ENCODE data around the gene PLSCR1.

The PLSCR1 gene, protein sequence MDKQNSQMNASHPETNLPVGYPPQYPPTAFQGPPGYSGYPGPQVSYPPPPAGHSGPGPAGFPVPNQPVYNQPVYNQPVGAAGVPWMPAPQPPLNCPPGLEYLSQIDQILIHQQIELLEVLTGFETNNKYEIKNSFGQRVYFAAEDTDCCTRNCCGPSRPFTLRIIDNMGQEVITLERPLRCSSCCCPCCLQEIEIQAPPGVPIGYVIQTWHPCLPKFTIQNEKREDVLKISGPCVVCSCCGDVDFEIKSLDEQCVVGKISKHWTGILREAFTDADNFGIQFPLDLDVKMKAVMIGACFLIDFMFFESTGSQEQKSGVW

GRCh38 chr3:146544002-146544928 is at the start of gene PLSCR1:
Gene PLSCR1, minus strand, starts transcription at chr3:146544607. Its CDS starts 8,055 bp downstream, at chr3:146536552.
- peak; percentile 87 for FAIRE-seq
- peak; percentile 44 for DNase-seq (ENCODE audit: insufficient read length, low spot score)

- DNase-seq (ENCODE audit: insufficient read length, low spot score) (no peak), FAIRE-seq (no peak)
Measured at GRCh38 chr3:146593776-146594175, 49.4 kb upstream of the PLSCR1 start.

GRCh38 chr3:146590521-146590920 is 46.1 kb upstream of the PLSCR1 start:
- no peak for DNase-seq (ENCODE audit: insufficient read length, low spot score)
- no peak for FAIRE-seq

- DNase-seq (ENCODE audit: insufficient read length, low spot score), result no peak
- FAIRE-seq, result no peak
Measured at GRCh38 chr3:146589899-146590508, 45.6 kb upstream of the PLSCR1 start.

DNA sequence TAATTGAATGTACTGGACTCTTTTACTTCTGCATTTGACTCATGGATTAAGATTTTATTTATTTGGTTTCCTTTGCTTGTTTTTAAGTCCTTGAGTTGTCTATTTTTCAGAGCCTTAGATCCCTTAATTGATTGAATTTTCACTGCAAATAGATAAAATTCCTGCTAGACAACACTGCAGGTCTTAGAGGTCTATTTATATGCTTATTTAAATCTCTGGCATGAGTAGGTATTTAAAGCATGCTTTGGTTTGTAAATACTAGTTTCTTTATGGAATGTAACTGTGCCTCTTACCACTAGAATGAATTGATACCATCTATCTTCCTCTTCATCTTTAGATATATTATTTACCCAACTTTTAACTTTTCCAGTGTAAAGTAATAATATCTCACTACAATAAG is 40.7 kb upstream of the PLSCR1 start:
- no peak for FAIRE-seq

GRCh38 chr3:146581951-146582467 is 37.6 kb upstream of the PLSCR1 start:
- FAIRE-seq (no peak), DNase-seq (ENCODE audit: insufficient read length, low spot score) (no peak)

More for the DNA sequence above, 40.7 kb upstream of the PLSCR1 start:
- DNase-seq (ENCODE audit: insufficient read length, low spot score), result no peak

DNA sequence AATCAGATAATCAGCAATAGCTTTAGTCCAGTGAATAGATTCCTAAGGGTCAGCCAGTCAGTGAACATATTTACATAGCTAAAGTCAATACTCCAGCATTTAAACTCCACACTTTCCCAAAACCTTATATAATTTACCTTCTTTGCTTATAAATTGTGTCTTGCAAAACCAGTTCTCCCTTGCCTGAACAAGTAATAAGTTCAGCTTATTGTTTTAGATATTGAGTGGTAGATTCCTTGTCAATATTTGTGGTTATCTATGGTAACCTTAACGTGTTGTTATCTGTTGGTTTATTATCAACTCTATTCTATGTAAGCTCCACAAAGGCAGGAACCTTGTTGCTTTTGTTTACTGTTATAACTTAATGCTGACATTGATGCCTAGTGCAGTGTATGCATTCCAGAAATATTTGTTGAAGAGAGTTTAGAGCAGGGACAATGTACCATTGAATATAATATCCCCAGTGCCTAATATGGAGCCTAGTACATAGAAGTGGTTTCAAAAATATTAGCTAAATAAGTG is 36.7 kb upstream of the PLSCR1 start:
- no peak for DNase-seq (ENCODE audit: insufficient read length, low spot score)
- FAIRE-seq, result no peak

GRCh38 chr3:146577662-146578061 is 33.3 kb upstream of the PLSCR1 start:
- no peak for DNase-seq (ENCODE audit: insufficient read length, low spot score)
- no peak for FAIRE-seq

DNA sequence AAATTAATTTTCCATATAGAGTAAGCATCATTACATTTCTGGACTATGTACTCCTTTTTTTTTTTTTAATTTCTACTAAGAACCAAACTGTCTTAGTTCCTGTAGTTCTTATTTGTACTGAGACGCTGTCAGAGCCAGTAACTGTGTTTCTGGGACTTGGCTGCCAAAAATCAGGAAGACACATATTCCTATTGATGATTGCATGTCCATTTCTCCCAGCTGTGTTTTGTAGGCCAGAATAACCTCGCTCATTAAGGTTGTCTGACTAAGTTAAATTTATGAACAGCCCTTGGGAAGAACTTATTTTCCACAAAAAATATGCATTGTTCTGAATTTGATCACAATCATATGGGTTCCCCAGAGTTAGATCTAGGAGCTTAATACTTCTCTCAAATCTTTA is 31.2 kb upstream of the PLSCR1 start:
- FAIRE-seq, result no peak

GRCh38 chr3:146574173-146574572 is 29.8 kb upstream of the PLSCR1 start:
- FAIRE-seq (no peak), DNase-seq (ENCODE audit: insufficient read length, low spot score) (no peak)

More for the DNA sequence above, 31.2 kb upstream of the PLSCR1 start:
- no peak for DNase-seq (ENCODE audit: insufficient read length, low spot score)

DNA sequence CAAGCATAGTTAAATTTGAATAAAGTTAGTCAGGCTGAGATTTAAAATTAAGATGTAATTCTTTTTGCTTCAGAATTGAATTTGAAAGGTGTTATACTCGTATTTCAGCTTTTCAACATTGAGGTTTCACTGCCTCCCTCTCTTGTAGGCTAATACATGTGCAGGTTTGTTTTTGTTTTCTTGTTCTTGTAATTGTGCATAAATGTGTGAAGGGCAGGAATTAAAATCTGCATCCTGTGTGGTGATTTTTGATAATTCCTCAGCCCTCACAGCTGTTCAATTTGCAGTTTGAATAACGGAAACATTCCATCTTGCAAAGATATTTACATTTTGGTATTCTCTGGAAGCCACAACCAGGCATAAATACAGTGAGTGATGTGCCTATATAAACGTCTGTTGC is 24.9 kb upstream of the PLSCR1 start:
- FAIRE-seq (no peak), DNase-seq (ENCODE audit: insufficient read length, low spot score) (no peak)

DNA sequence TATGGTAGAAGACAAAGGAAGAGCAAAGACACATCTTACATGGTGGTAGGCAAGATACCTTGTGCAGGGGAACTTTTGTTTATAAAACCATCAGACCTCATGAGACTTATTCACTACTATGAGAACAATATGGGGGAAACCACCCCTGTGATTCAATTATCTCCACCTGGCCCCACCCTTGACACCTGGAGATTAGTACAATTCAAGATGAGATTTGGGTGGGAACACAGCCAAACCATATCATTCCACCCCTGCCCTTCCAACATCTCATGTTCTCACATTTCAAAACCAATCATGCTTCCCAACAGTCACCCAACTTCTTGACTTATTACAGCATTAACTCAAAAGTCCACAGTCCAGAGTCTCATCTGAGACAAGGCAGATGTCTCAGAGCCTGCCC is 21.7 kb upstream of the PLSCR1 start:
- FAIRE-seq (no peak), DNase-seq (ENCODE audit: insufficient read length, low spot score) (no peak)

- FAIRE-seq (no peak), DNase-seq (ENCODE audit: insufficient read length, low spot score) (no peak)
Measured at GRCh38 chr3:146561879-146562278, 17.5 kb upstream of the PLSCR1 start.

DNA sequence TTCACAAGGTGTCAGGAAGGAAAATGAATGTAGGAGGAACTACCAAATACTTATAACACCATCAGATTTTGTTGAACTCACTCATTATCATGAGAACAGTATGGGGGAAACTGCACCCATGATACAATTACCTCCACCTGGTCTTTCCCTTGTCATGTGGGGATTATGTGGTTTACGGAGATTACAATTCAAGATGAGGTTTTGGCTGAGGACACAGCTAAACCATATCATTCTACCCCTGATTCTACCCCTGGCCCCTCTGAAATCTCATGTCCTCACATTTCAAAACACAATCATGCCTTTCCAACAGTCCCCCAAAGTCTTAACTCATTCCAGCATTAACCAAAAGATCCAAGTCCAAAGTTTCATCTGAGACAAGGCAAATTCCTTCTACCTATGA is 17.1 kb upstream of the PLSCR1 start:
- FAIRE-seq (no peak), DNase-seq (ENCODE audit: insufficient read length, low spot score) (no peak)

DNA sequence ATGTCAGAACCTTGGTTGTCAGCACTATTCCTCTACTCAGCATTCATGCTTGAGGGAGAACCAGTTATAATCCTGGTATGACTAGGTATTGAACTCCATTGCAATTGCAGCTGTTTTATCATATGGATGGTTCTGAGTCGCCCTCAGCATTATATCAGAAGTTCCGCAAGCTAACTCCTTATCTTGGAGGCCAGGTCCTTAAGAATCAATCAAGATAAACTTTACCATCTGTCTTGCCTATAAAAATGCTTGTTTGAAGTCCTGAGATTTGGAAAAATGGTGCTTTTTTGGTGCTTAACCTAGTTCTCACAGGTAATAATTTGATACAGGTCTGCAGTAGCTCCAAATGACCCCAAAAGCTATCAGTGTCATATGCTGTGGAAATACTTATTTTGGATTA is 16.3 kb upstream of the PLSCR1 start:
- DNase-seq (ENCODE audit: insufficient read length, low spot score), result no peak
- FAIRE-seq, result no peak

- FAIRE-seq (no peak), DNase-seq (ENCODE audit: insufficient read length, low spot score) (no peak)
Measured at GRCh38 chr3:146559388-146559787, 15.0 kb upstream of the PLSCR1 start.

DNA sequence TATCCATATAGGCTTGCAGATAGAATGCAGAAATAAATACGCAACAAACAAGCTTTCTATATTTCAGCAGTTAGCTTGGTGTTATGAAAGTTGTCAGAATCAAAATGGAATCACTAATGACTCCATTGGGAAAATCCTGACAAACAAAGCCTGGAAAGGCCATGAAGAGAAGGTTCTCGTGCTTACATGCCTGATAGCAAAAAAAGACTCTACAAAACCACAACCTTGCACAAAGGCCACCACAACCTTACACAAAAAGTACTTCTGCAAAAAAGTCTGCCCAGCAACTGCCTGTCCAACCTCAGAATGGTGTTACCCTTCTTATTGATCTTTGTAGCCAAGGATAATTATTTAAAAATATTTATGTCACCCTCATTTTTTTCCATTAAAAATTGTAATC is 14.4 kb upstream of the PLSCR1 start:
- DNase-seq (ENCODE audit: insufficient read length, low spot score), result no peak
- FAIRE-seq, result no peak

- DNase-seq (ENCODE audit: insufficient read length, low spot score) (no peak), FAIRE-seq (no peak)
Measured at GRCh38 chr3:146557745-146558144, 13.3 kb upstream of the PLSCR1 start.

GRCh38 chr3:146555311-146555710 is 10.9 kb upstream of the PLSCR1 start:
- DNase-seq (ENCODE audit: insufficient read length, low spot score) (no peak), FAIRE-seq (no peak)

- peak; percentile 54 for FAIRE-seq
- no peak for DNase-seq (ENCODE audit: insufficient read length, low spot score)
Measured at GRCh38 chr3:146554151-146554760, 9.8 kb upstream of the PLSCR1 start.

All from GM19239 (cell line).